DND-41 (cell line): ENCODE results near the gene AKT1S1.

ENCODE experiments used
- CTCF ChIP-seq: IDR thresholded peaks from 2 replicates; pipeline ENCODE4 v1.5.1; 2012; ENCODE audit warnings: borderline replicate concordance, low read length, moderate library complexity, mild to moderate bottlenecking; ENCODE audit not compliant: poor library complexity, severe bottlenecking; ENCODE audit errors: extremely low read depth
- EZH2 ChIP-seq: IDR thresholded peaks from 3 replicates; pipeline ENCODE4 v1.6.1; 2012; ENCODE audit warnings: borderline replicate concordance, low read depth, mild to moderate bottlenecking, moderate library complexity, low read length, inconsistent platforms; ENCODE audit not compliant: severe bottlenecking

- TF ChIP-seq CTCF = no peak
- no peak for TF ChIP-seq EZH2
Observed at GRCh38 chr19:49918089-49918488, 40.9 kb upstream of the AKT1S1 start.
